ENCODE results near the gene CFAP20DC. TPM values are rescaled to one million over a fixed set of nuclear protein-coding genes. Genes with fewer than 3 reads are reported as not detected.

Gene CFAP20DC
- total RNA-seq, 2 experiments from 2014 or later, result 1.0 to 1.8 TPM

DNA sequence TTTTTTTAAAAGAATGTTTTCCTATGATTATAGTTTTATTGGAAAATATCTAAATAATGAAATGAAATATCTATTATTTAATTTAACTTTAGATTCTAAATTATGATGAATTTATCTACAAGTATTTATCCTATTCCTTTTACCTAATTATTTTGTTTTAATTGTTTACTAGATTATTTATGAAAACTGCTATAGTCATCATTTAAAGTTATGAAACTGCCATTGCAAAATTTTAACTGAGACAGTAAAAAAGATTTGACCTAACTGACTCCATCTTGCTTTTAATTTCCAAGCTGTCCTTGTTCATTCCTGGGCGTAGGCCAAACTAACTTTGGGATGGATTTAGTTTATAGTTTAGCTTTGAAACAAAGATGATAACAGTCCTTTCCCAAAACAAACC is 357.3 kb downstream of the CFAP20DC start:
- ChIA-PET CTCF (ENCODE audit: unreplicated experiment) (no interaction called here), POLR2A (interaction anchor here (0.7 kb wide), 1 partner anchor 94 kb away, joined by 3 read pairs; no protein-coding TSS in a partner anchor)
- Histone ChIP-seq H3K79me2 (ENCODE audit: insufficient read depth, low read depth, low read length) (no peaks in the 10 kb centered on the region), H3K36me3 (ENCODE audit: insufficient read depth, low read length) (no peaks in the 10 kb centered on the region), H2AFZ (ENCODE audit: low read length) (no peak overlapping the region), H3K9me3 (ENCODE audit: low read length) (peaks cover 17% of the 10 kb centered on the region; the same call in 1 of the 2 replicates), H3K9me2 (ENCODE audit: insufficient read depth, low read length) (no peaks in the 10 kb centered on the region), H4K20me1 (ENCODE audit: insufficient read depth, low read length) (no peaks in the 10 kb centered on the region), H3K4me2 (ENCODE audit: low read length) (no peak overlapping the region), H3K4me3 (ENCODE audit: low read depth, low read length, poor library complexity, severe bottlenecking) (no peak overlapping the region), H3K4me1 (ENCODE audit: insufficient read depth, low read length, poor library complexity, severe bottlenecking) (no peaks in the 10 kb centered on the region), H3K27ac (ENCODE audit: low read depth, low read length, poor library complexity, severe bottlenecking) (no peak overlapping the region)
- no peak for DNase-seq (ENCODE audit: low spot score)
- no peak for TF ChIP-seq CTCF (conservative IDR thresholded peaks at IDR 0.05; ENCODE audit: low read length)
- TF ChIP-seq EZH2phosphoT487 (IDR thresholded peaks at IDR 0.05; ENCODE audit: borderline replicate concordance, low read depth, low read length), result no peak
- BruUV-seq (replicated peaks), result no TSS peak
- intact Hi-C loops (cut with micrococcal nuclease; ENCODE audit: unreplicated experiment), result no loop called here
